Activated T-helper 2 cell treated with anti-CD3 and anti-CD28 coated beads, Interferon-gamma antibody, Interleukin-2, Interleukin-4, amounts not matched to agents 10 μg/mL and 5 μg/mL and 100 μg/mL, durations not matched to agents 14 hours and 24 hours and 36 hours (primary cell): ENCODE results near the gene GSTO1. TPM values are rescaled to one million over a fixed set of nuclear protein-coding genes. Genes with fewer than 3 reads are reported as not detected.
"Not testable (repeated sequence)": the region's sequence is repeated elsewhere in the genome, so short reads cannot be mapped to it uniquely, and the experiment has no call there.

Source experiments
- DNase-seq: peaks from one replicate; pipeline ENCODE4 v3.0.0; 2021; ENCODE audit warnings: low spot score
- H3K27ac Mint-ChIP-seq: one replicate; pipeline ENCODE4 v1.8.0; 2021; ENCODE audit warnings: mixed read lengths
- H3K27me3 Mint-ChIP-seq: one replicate; pipeline ENCODE4 v1.8.0; 2021; ENCODE audit warnings: low read depth, mixed read lengths
- H3K36me3 Mint-ChIP-seq: one replicate; pipeline ENCODE4 v1.8.0; 2021; ENCODE audit warnings: low read depth, mixed read lengths
- H3K4me1 Mint-ChIP-seq: one replicate; pipeline ENCODE4 v1.8.0; 2021; ENCODE audit warnings: low read depth, mixed read lengths
- H3K4me3 Mint-ChIP-seq: one replicate; pipeline ENCODE4 v1.8.0; 2021; ENCODE audit warnings: low read depth, mild to moderate bottlenecking, moderate library complexity, mixed read lengths
- H3K9me3 Mint-ChIP-seq: one replicate; pipeline ENCODE4 v1.8.0; 2021; ENCODE audit warnings: mixed read lengths
- intact Hi-C: fragments of 100-400 bp; cut with micrococcal nuclease; formaldehyde crosslinking; loops from one replicate; pipeline ENCODE4 v1.15.1; 2023
- total RNA-seq: library from RNA; stranded (reverse); gene quantifications from 2 replicates; pipeline ENCODE4 v1.2.3, GENCODE V29; 2022

Gene GSTO1
- total RNA-seq, 1 donor from 2014 or later = 168 TPM

DNA sequence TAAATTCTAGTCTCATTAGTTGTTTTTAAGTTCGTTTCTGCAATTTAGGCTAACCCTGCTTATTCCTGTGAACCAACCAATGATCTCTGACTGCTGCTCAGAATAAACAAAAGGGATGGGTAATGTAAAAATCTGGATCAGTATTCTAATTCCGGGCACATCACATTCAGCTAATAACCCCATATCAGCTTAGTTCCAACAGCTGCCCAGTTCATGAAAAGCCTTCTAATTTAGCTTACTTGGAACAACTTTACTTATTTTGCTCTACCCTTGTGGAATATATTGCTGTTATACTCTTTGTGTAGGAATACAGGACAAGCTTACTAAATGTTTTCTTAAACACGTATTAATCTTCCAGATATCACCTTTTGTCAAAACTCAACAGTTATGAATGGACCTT lies 18.9 kb upstream of the GSTO1 start:
- Mint-ChIP-seq H3K36me3 (no peaks in the 10 kb centered on the region), H3K27me3 (peaks cover 56% of the 10 kb centered on the region), H3K9me3 (peaks cover 17% of the 10 kb centered on the region), H3K4me1 (peaks cover 13% of the 10 kb centered on the region), H3K27ac (no peak overlapping the region), H3K4me3 (no peak overlapping the region)
- no peak for DNase-seq
- intact Hi-C loops = no loop called here

DNA sequence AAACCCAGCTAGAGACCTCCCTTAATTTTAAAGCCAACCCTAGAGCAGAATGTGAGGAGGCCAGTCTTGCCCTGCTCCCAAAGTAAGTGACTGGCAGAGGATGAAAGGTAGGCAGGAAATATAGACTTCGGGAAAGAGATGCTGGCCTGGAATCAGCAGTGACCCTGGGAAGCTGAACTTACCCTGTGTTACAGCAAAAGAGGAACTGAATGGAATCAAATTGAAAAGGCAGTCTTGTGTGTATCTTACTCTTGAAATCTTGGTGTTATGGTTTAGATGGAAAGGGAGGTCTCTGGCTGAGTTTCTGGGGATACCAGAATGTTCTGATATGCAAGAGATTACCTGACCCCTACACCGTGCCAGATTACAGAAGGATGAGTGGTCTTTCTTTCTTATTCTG lies 14.6 kb upstream of the GSTO1 start:
- H3K27me3 Mint-ChIP-seq = peaks cover 50% of the 10 kb centered on the region

DNA sequence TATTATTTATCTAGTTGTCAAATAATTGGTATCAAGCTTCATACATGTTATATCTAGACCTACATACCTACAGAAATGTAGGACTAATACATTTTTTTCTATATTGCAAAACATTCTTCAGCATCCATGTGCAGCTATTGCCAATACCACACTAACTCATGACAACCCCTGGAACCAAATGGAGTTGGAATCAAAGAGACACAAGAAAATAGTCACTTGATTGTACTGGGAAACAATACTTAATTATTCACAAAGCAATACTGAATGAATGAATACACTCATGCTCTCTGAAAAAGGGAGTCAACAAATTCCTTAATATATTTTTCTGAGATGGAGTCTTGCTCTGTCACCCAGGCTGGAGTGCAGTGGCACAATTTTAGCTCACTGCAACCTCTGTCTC lies 12.1 kb upstream of the GSTO1 start:
- no peak overlapping the region for H3K27ac Mint-ChIP-seq
- intact Hi-C loops = no loop called here
- peaks cover 13% of the 10 kb centered on the region for H3K4me1 Mint-ChIP-seq
- H3K9me3 Mint-ChIP-seq = peaks cover 12% of the 10 kb centered on the region
- no peak overlapping the region for H3K4me3 Mint-ChIP-seq
- no peak for DNase-seq
- peaks cover 3% of the 10 kb centered on the region for H3K36me3 Mint-ChIP-seq
- peaks cover 35% of the 10 kb centered on the region for H3K27me3 Mint-ChIP-seq

More for the DNA sequence above, 14.6 kb upstream of the GSTO1 start:
- DNase-seq = no peak
- Mint-ChIP-seq H3K9me3 (peaks cover 12% of the 10 kb centered on the region), H3K36me3 (no peaks in the 10 kb centered on the region), H3K4me3 (no peak overlapping the region), H3K4me1 (no peaks in the 10 kb centered on the region), H3K27ac (no peak overlapping the region)
- intact Hi-C loops = no loop called here

DNA sequence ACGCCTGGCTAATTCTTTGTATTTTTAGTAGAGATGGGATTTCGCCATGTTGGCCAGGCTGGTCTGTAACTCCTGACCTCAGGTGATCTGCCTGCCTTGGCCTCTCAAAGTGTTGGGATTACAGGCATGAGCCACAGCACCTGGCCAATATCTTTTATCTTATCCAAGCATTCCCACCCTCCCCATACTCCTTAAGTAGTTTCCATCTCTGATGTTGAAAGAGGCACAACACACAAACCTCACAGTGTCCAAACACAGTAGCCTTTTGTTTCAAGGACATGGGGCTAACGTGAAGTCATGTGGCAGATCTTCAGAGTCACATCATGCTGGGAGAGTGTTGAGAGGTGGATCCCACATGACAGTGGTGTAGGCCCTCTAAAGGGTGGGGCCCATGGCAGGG lies 11.7 kb upstream of the GSTO1 start:
- peaks cover 31% of the 10 kb centered on the region for H3K27me3 Mint-ChIP-seq
- H3K36me3 Mint-ChIP-seq, DNase-seq, H3K27ac Mint-ChIP-seq, intact Hi-C loops, H3K4me3 Mint-ChIP-seq: not testable (repeated sequence)
- H3K9me3 Mint-ChIP-seq = peaks cover 12% of the 10 kb centered on the region
- H3K4me1 Mint-ChIP-seq = peaks cover 17% of the 10 kb centered on the region

DNA sequence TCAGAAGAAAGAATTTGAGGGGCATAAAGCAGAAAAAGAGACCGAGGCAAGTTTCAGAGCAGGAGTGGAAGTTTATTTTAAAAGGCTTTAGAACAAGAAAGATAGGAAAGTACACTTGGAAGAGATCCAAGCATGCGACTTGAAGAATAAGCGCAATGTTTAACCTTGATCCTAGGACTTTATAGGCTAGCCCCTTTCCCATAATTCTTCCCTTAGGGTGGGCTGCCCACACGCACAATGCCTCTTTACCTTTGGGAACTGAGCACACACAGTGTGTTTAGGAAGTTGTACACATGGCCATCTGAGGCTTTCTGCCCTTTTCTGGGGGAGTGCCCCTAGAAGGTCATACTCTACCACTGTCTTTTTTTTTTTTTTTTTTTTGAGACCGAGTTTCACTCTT lies 11.2 kb upstream of the GSTO1 start:
- H3K9me3 Mint-ChIP-seq = peaks cover 14% of the 10 kb centered on the region
- peaks cover 30% of the 10 kb centered on the region for H3K27me3 Mint-ChIP-seq
- H3K27ac Mint-ChIP-seq = no peak overlapping the region
- H3K4me3 Mint-ChIP-seq = no peak overlapping the region
- peaks cover 3% of the 10 kb centered on the region for H3K36me3 Mint-ChIP-seq
- H3K4me1 Mint-ChIP-seq = peaks cover 20% of the 10 kb centered on the region
- intact Hi-C loops = no loop called here
- no peak for DNase-seq

DNA sequence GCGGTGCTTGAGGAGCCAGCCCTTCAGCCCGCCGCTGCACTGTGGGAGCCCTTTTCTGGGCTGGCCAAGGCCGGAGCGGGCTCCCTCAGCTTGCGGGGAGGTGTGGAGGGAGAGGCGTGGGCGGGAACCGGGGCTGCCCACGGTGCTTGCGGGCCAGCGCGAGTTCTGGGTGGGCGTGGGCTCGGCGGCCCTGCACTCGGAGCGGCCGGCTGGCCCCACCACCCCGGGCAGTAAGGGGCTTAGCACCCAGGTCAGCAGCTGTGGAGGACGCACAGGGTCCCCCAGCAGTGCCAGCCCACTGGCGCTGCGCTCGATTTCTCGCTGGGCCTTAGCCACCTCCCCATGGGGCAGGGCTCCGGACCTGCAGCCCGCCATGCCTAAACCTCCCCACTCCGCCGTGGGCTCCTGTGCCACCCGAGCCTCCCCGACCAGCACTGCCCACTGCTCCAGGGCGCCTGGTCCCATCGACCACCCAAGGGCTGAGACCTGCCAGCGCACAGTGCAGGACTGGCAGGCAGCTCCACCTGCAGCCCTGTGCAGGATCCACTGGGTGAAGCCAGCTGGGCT lies 9.5 kb upstream of the GSTO1 start:
- intact Hi-C loops = no loop called here
- Mint-ChIP-seq H3K9me3 (peaks cover 18% of the 10 kb centered on the region), H3K27ac (no peak overlapping the region), H3K4me1 (peaks cover 20% of the 10 kb centered on the region), H3K4me3 (no peak overlapping the region), H3K36me3 (peaks cover 3% of the 10 kb centered on the region), H3K27me3 (peaks cover 19% of the 10 kb centered on the region)
- DNase-seq = no peak

DNA sequence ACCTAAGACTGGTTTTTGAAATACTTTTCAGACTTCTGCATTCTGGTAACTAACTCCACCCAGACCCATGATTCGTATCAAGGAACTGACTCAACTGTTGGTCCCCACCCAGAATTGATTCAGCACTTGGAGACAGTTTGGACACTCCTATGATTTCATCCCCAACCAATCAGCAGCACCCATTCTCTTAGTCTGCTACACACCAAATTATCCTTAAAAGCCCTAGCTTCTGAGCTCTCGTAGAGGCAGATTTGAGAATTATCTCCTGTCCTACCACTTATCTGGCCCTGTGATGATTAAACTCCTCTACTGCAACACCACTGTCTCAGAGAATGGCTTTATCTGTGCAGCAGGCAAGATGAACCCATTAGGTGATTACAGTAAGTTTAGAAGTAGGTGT lies 7.7 kb upstream of the GSTO1 start:
- Mint-ChIP-seq H3K27ac (peak overlapping the region; percentile 79), H3K27me3 (peaks cover 12% of the 10 kb centered on the region), H3K36me3 (peaks cover 3% of the 10 kb centered on the region), H3K9me3 (peaks cover 18% of the 10 kb centered on the region), H3K4me1 (peaks cover 20% of the 10 kb centered on the region), H3K4me3 (peak overlapping the region; percentile 1)
- DNase-seq = no peak
- intact Hi-C loops = no loop called here

DNA sequence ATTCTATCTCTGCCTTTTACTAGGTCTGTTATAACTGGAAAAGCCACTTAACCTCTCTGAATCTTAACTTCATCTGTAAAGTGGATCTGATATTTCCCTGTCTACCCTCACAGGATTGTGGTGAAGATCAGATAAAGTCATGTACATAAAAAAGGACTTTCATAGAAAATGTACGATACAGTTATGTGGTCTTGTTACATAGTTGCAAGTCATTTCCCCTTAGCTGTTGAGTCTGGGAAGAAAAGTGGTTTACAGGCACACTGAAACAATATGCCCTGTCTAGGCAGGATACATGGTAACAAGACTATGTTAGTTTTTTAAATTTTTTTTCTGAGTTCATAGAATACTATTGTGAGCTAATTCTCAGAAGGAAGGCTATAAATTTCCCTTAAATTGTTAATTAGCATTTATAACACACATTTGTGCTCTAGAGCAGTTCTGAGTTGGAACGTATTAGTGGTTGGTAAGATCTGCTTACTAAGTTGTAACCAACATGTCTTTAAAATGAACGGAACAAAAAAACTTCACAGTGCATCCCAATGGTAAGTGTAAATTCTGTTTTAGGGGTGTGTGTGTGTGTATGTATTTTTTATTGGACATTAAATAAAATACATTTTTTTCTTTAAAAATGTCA lies 7.1 kb upstream of the GSTO1 start:
- Mint-ChIP-seq H3K27ac (peak overlapping the region; percentile 79), H3K27me3 (peaks cover 11% of the 10 kb centered on the region), H3K4me3 (peak overlapping the region; percentile 1), H3K4me1 (peaks cover 21% of the 10 kb centered on the region), H3K36me3 (peaks cover 3% of the 10 kb centered on the region), H3K9me3 (peaks cover 18% of the 10 kb centered on the region)
- DNase-seq = no peak
- intact Hi-C loops = no loop called here

DNA sequence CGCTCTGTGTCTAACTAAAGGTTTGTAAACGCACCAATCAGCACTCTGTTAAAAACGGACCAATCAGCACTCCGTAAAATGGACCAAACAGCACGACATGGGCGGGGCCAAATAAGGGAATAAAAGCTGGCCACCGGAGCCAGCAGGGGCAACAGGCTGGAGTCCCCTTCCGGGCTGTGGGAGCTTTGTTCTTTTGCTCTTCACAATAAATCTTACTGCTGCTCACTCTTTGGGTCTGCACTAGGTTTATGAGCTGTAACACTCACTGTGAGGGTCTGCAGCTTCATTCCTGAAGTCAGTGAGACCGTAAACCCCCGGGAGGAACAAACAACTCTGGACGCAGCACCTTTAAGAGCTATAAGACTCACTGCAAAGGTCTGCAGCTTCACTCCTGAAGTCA lies 5.8 kb upstream of the GSTO1 start:
- H3K27ac Mint-ChIP-seq, H3K4me3 Mint-ChIP-seq, H3K36me3 Mint-ChIP-seq, H3K27me3 Mint-ChIP-seq, DNase-seq, intact Hi-C loops: not testable (repeated sequence)
- Mint-ChIP-seq H3K9me3 (peaks cover 18% of the 10 kb centered on the region), H3K4me1 (peaks cover 34% of the 10 kb centered on the region)

DNA sequence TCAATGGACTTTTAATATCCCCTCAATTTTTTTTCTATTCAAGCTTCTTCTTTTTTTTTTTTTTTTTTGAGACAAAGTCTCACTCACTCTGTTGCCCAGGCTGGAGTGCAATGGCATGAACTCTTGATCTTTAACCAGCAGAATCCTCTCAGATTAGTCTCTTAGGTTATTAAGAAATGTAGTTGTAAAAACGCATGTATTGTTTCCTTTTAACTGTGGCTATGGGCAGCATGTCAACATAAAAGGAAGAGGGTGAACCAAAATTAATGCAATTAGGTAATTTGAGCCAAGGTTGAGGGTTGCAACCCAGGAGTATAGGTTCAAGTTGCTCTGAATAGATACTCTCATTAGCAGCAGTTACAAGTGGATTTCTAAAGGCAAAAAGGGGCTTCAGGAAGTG lies 4.3 kb upstream of the GSTO1 start:
- intact Hi-C loops = loop anchor here (10.0 kb wide), 1 partner anchor 286 kb away; the partner anchor contains the start of gene SLK

DNA sequence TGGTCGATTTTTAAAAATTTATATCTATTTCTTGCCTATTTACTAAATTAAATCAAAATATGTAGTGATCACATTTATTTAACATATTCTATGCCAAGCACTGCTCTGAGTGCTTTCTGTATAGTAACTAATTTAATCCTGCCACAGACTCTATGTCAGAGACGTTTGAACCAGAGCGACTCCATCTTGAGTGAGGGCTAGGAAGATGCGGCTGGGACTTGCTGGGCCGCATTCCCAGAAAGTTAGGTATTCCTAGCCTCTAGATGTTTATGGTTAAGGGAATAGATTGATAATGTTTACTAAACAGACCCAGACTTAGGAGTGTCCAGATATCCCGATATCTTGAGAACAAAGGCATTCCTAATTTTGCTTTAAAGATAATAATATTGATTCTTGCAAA lies 3.2 kb upstream of the GSTO1 start:
- no peak overlapping the region for H3K4me3 Mint-ChIP-seq

More for the DNA sequence above, 4.3 kb upstream of the GSTO1 start:
- Mint-ChIP-seq H3K27ac (no peak overlapping the region), H3K4me1 (peaks cover 39% of the 10 kb centered on the region), H3K27me3 (peaks cover 7% of the 10 kb centered on the region), H3K9me3 (peaks cover 18% of the 10 kb centered on the region), H3K4me3 (no peak overlapping the region), H3K36me3 (peaks cover 3% of the 10 kb centered on the region)
- no peak for DNase-seq

DNA sequence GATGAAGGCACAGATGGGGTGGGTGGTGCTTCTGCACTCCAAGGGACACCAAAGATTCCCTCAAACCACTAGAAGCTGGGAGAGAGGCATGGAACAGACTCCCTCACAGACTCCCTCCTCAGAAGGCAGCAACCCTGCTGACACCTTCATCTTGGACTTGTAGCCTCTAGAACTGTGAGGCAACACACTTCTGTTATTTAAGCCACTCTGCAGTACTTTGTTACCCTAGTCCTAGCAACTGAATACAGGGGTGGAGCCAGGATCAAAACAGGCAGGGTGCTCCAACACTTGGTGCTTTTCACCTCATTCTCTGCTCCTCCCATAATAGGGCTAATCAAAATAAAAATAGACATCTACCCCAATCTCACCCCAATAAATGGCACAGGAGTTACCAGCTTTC lies 2.3 kb upstream of the GSTO1 start:
- Mint-ChIP-seq H3K27me3 (peaks cover 7% of the 10 kb centered on the region), H3K4me1 (peaks cover 42% of the 10 kb centered on the region), H3K36me3 (peaks cover 20% of the 10 kb centered on the region), H3K27ac (no peak overlapping the region), H3K4me3 (no peak overlapping the region), H3K9me3 (peaks cover 8% of the 10 kb centered on the region)
- intact Hi-C loops = loop anchor here (10.0 kb wide), 1 partner anchor 288 kb away; the partner anchor contains the start of gene SLK
- no peak for DNase-seq

More for the DNA sequence above, 3.2 kb upstream of the GSTO1 start:
- DNase-seq = no peak
- peaks cover 47% of the 10 kb centered on the region for H3K4me1 Mint-ChIP-seq
- peaks cover 7% of the 10 kb centered on the region for H3K27me3 Mint-ChIP-seq
- no peak overlapping the region for H3K27ac Mint-ChIP-seq
- peaks cover 13% of the 10 kb centered on the region for H3K36me3 Mint-ChIP-seq
- peaks cover 16% of the 10 kb centered on the region for H3K9me3 Mint-ChIP-seq
- intact Hi-C loops = loop anchor here (10.0 kb wide), 1 partner anchor 287 kb away; the partner anchor contains the start of gene SLK

DNA sequence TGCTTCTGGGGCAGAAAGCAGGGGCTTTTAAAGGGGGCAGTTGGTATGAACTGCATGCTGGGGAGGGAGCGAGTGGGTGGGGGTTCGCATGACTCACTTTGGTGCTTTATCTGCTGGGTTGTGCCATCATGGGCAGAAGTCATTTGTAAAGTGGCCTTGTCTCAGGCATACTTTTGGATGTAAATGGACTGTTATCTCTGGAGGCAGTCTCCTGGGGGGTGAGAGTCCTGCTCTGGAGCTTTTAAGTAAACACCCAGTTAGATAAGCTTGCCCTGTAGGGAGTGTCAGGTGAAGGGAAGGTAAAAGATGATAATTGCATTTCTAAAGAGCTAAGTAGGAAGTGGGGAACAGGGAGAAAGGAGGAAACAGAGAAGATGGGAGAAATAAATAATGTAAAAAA lies 1.6 kb upstream of the GSTO1 start:
- Mint-ChIP-seq H3K36me3 (peaks cover 22% of the 10 kb centered on the region), H3K27me3 (peaks cover 7% of the 10 kb centered on the region), H3K27ac (peak overlapping the region; percentile 58), H3K9me3 (peaks cover 6% of the 10 kb centered on the region), H3K4me1 (peaks cover 39% of the 10 kb centered on the region), H3K4me3 (peak overlapping the region; percentile 99)
- intact Hi-C loops = loop anchor here (10.0 kb wide), 1 partner anchor 288 kb away; the partner anchor contains the start of gene SLK
- no peak for DNase-seq
